Mucosa of rectum (tissue), 2 donors: ENCODE data around the gene TMC4.
"Not testable (repeated sequence)": the region's sequence is repeated elsewhere in the genome, so short reads cannot be mapped to it uniquely, and the experiment has no call there.

ENCODE experiments used
- H3K27ac ChIP-seq, 2 donors: one replicate each; pipeline ENCODE4 v1.7.0; 2013; ENCODE audit warnings: inconsistent platforms in 2 of 2, low read depth in 2 of 2, low read length in 2 of 2
- H3K27me3 ChIP-seq, 2 donors: one replicate each; pipeline ENCODE4 v1.7.0; 2013; ENCODE audit warnings: low read length in 2 of 2; ENCODE audit not compliant: control insufficient read depth in 2 of 2, insufficient read depth in 2 of 2
- H3K36me3 ChIP-seq, 2 donors: one replicate each; pipeline ENCODE4 v1.7.0; 2013; ENCODE audit warnings: low read length in 2 of 2; ENCODE audit not compliant: control insufficient read depth in 2 of 2, insufficient read depth in 2 of 2
- H3K4me1 ChIP-seq, 2 donors: one replicate each; pipeline ENCODE4 v1.7.0; 2013; ENCODE audit warnings: low read length in 2 of 2, mild to moderate bottlenecking in 1 of 2; ENCODE audit not compliant: control insufficient read depth in 2 of 2, insufficient read depth in 2 of 2
- H3K4me3 ChIP-seq, 2 donors: one replicate each; pipeline ENCODE4 v1.7.0; 2013; ENCODE audit warnings: low read length in 2 of 2
- H3K9ac ChIP-seq, 2 donors: one replicate each; pipeline ENCODE4 v1.7.0; 2013; ENCODE audit warnings: low read length in 2 of 2, low read depth in 1 of 2, mild to moderate bottlenecking in 1 of 2
- H3K9me3 ChIP-seq, 2 donors: one replicate each; pipeline ENCODE4 v1.7.0; 2013; ENCODE audit warnings: low read length in 2 of 2; ENCODE audit not compliant: control insufficient read depth in 2 of 2
- donor health status: healthy.
- donor health status: Normal muscosa, but diverticular disease.

Gene TMC4

GRCh38 chr19:54191011-54191810, 18.3 kb upstream of the TMC4 start, which contains the start of gene TSEN34:
Gene TSEN34 (plus strand): TSS chr19:54191308. CDS start chr19:54191365, 57 bp downstream.
- H3K27me3 ChIP-seq: no peaks in the 10 kb centered on the region
- peak within 1 kb of the TSS; percentile 100 for H3K27ac ChIP-seq
- H3K9ac ChIP-seq: peak within 1 kb of the TSS; percentile 94 to 98
- peak within 1 kb of the TSS; percentile 77 to 91 for H3K4me3 ChIP-seq
- peaks cover 12 to 22% of the 10 kb centered on the region in 2 donors for H3K36me3 ChIP-seq
- H3K4me1 ChIP-seq: peaks cover 32 to 38% of the 10 kb centered on the region in 2 donors
- H3K9me3 ChIP-seq: no peaks in the 10 kb centered on the region

GRCh38 chr19:54190503-54191010, 17.6 kb upstream of the TMC4 start:
- Histone ChIP-seq H3K4me1 (peaks cover 32 to 38% of the 10 kb centered on the region in 2 donors), H3K27ac (peak overlapping the region; percentile 100), H3K27me3 (no peaks in the 10 kb centered on the region), H3K4me3 (peak overlapping the region; percentile 77 to 91), H3K9me3 (no peaks in the 10 kb centered on the region), H3K36me3 (peaks cover 12 to 22% of the 10 kb centered on the region in 2 donors), H3K9ac (peak overlapping the region; percentile 94 to 98)

- Histone ChIP-seq H3K27me3 (no peaks in the 10 kb centered on the region), H3K27ac (peak overlapping the region; percentile 100), H3K9me3 (no peaks in the 10 kb centered on the region), H3K36me3 (peaks cover 12 to 22% of the 10 kb centered on the region in 2 donors), H3K4me3 (peak overlapping the region; percentile 90 to 91), H3K9ac (peak overlapping the region; percentile 94 to 98), H3K4me1 (peaks cover 32 to 38% of the 10 kb centered on the region in 2 donors)
Observed at GRCh38 chr19:54189735-54190502, 17.0 kb upstream of the TMC4 start.

GRCh38 chr19:54189145-54189734, 16.3 kb upstream of the TMC4 start, which contains the start of gene MBOAT7:
Gene MBOAT7 (minus strand): TSS chr19:54189580. CDS start chr19:54188508, 1,072 bp downstream.
- Histone ChIP-seq H3K9ac (peak within 1 kb of the TSS; percentile 94 to 98), H3K36me3 (peaks cover 12 to 18% of the 10 kb centered on the region in 2 donors), H3K27me3 (no peaks in the 10 kb centered on the region)

GRCh38 chr19:54188215-54188871, 15.4 kb upstream of the TMC4 start:
- Histone ChIP-seq H3K9me3 (no peaks in the 10 kb centered on the region), H3K4me3 (peak overlapping the region; percentile 90 to 91), H3K4me1 (peaks cover 32 to 38% of the 10 kb centered on the region in 2 donors), H3K9ac (peak overlapping the region; percentile 83 to 94), H3K27ac (peak overlapping the region; percentile 100), H3K27me3 (no peaks in the 10 kb centered on the region), H3K36me3 (peaks cover 6 to 14% of the 10 kb centered on the region in 2 donors)

More at GRCh38 chr19:54189145-54189734, 16.3 kb upstream of the TMC4 start, which contains the start of gene MBOAT7:
- H3K27ac ChIP-seq: peak within 1 kb of the TSS; percentile 100
- peaks cover 32 to 38% of the 10 kb centered on the region in 2 donors for H3K4me1 ChIP-seq
- H3K9me3 ChIP-seq: no peaks in the 10 kb centered on the region
- H3K4me3 ChIP-seq: peak within 1 kb of the TSS; percentile 90 to 91

- peak overlapping the region; percentile 95 to 97 for H3K27ac ChIP-seq
- peak overlapping the region; percentile 65 to 78 for H3K9ac ChIP-seq
- H3K27me3 ChIP-seq: no peaks in the 10 kb centered on the region
- peaks cover 27 to 32% of the 10 kb centered on the region in 2 donors for H3K4me1 ChIP-seq
- H3K36me3 ChIP-seq: peaks cover 5 to 7% of the 10 kb centered on the region in 2 donors
- peak overlapping the region; percentile 33 to 34 for H3K4me3 ChIP-seq
- H3K9me3 ChIP-seq: no peaks in the 10 kb centered on the region
Observed at GRCh38 chr19:54186934-54187381, 14.0 kb upstream of the TMC4 start.

GRCh38 chr19:54186351-54186750, 13.4 kb upstream of the TMC4 start:
- peak overlapping the region; percentile 65 to 78 for H3K9ac ChIP-seq
- peaks cover 5 to 7% of the 10 kb centered on the region in 2 donors for H3K36me3 ChIP-seq
- no peaks in the 10 kb centered on the region for H3K9me3 ChIP-seq
- peak overlapping the region in 1 of 2 donors; percentile 20 for H3K4me3 ChIP-seq
- peaks cover 22 to 26% of the 10 kb centered on the region in 2 donors for H3K4me1 ChIP-seq
- H3K27me3 ChIP-seq: no peaks in the 10 kb centered on the region
- peak overlapping the region; percentile 95 to 97 for H3K27ac ChIP-seq

- Histone ChIP-seq H3K27me3 (no peaks in the 10 kb centered on the region), H3K4me3 (no peak overlapping the region), H3K9ac (no peak overlapping the region), H3K27ac (no peak overlapping the region), H3K9me3 (no peaks in the 10 kb centered on the region), H3K36me3 (peaks cover 8 to 16% of the 10 kb centered on the region in 2 donors), H3K4me1 (peaks cover 22 to 27% of the 10 kb centered on the region in 2 donors)
Observed at GRCh38 chr19:54183431-54183830, 10.5 kb upstream of the TMC4 start.

GRCh38 chr19:54181894-54182293, 8.9 kb upstream of the TMC4 start:
- not testable (repeated sequence) for H3K4me3 ChIP-seq, H3K27ac ChIP-seq
- peaks cover 12 to 16% of the 10 kb centered on the region in 2 donors for H3K36me3 ChIP-seq

More at GRCh38 chr19:54181894-54182293, 8.9 kb upstream of the TMC4 start:
- H3K27me3 ChIP-seq, H3K9me3 ChIP-seq, H3K9ac ChIP-seq: not testable (repeated sequence)
- peaks cover 12% of the 10 kb centered on the region in 2 donors for H3K4me1 ChIP-seq
